HL-60 (cell line): ENCODE results near the gene PPP1R13L.

Experiments used
- GABPA ChIP-seq: IDR thresholded peaks from 2 replicates; pipeline ENCODE4 v1.6.1; 2012; ENCODE audit warnings: low read depth
- POLR2AphosphoS5 ChIP-seq: IDR thresholded peaks from 2 replicates; pipeline ENCODE4 v1.6.1; 2012; ENCODE audit warnings: low read depth
- SPI1 ChIP-seq: IDR thresholded peaks from 2 replicates; pipeline ENCODE4 v1.6.1; 2012; ENCODE audit warnings: low read depth, mild to moderate bottlenecking, borderline replicate concordance
- TF ChIP-seq, protein P1 (sequence below): IDR thresholded peaks from one replicate; pipeline ENCODE4 v1.5.1; 2011; ENCODE audit warnings: low read length, control low read depth, inconsistent platforms; ENCODE audit not compliant: insufficient read depth
- TF ChIP-seq, protein P2 (sequence below): IDR thresholded peaks from 2 replicates; pipeline ENCODE4 v1.6.1; 2012; ENCODE audit warnings: low read depth; ENCODE audit not compliant: insufficient replicate concordance

DNA sequence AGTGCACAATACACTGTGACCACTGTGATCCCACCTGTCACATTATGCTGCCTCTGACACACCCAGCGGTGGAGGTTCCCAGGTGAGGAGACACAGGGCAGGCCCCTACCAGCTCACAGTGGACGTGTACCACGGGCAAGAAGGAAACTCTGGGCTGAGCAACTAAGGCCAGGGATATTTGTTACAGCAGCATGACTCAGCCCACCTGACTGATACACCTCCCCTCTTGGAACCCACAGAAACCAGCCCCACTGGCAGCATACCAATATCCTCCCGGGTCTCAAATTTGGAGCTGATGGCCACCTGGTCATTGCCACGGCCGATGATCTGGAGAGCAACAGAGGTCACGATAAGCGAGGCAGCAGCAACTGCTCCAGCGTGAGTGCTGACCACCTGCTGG is 49.5 kb downstream of the PPP1R13L start:
- TF ChIP-seq, protein P1, sequence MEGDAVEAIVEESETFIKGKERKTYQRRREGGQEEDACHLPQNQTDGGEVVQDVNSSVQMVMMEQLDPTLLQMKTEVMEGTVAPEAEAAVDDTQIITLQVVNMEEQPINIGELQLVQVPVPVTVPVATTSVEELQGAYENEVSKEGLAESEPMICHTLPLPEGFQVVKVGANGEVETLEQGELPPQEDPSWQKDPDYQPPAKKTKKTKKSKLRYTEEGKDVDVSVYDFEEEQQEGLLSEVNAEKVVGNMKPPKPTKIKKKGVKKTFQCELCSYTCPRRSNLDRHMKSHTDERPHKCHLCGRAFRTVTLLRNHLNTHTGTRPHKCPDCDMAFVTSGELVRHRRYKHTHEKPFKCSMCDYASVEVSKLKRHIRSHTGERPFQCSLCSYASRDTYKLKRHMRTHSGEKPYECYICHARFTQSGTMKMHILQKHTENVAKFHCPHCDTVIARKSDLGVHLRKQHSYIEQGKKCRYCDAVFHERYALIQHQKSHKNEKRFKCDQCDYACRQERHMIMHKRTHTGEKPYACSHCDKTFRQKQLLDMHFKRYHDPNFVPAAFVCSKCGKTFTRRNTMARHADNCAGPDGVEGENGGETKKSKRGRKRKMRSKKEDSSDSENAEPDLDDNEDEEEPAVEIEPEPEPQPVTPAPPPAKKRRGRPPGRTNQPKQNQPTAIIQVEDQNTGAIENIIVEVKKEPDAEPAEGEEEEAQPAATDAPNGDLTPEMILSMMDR = no peak
- TF ChIP-seq, protein P2, sequence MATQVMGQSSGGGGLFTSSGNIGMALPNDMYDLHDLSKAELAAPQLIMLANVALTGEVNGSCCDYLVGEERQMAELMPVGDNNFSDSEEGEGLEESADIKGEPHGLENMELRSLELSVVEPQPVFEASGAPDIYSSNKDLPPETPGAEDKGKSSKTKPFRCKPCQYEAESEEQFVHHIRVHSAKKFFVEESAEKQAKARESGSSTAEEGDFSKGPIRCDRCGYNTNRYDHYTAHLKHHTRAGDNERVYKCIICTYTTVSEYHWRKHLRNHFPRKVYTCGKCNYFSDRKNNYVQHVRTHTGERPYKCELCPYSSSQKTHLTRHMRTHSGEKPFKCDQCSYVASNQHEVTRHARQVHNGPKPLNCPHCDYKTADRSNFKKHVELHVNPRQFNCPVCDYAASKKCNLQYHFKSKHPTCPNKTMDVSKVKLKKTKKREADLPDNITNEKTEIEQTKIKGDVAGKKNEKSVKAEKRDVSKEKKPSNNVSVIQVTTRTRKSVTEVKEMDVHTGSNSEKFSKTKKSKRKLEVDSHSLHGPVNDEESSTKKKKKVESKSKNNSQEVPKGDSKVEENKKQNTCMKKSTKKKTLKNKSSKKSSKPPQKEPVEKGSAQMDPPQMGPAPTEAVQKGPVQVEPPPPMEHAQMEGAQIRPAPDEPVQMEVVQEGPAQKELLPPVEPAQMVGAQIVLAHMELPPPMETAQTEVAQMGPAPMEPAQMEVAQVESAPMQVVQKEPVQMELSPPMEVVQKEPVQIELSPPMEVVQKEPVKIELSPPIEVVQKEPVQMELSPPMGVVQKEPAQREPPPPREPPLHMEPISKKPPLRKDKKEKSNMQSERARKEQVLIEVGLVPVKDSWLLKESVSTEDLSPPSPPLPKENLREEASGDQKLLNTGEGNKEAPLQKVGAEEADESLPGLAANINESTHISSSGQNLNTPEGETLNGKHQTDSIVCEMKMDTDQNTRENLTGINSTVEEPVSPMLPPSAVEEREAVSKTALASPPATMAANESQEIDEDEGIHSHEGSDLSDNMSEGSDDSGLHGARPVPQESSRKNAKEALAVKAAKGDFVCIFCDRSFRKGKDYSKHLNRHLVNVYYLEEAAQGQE = no peak
- no peak for TF ChIP-seq GABPA
- TF ChIP-seq POLR2AphosphoS5 = no peak
- no peak for TF ChIP-seq SPI1
